GM21515 (cell line): ENCODE measurements around the gene ZNF43.
"Not testable (repeated sequence)": the region's sequence is repeated elsewhere in the genome, so short reads cannot be mapped to it uniquely, and the experiment has no call there.

ENCODE experiments used
- ATAC-seq: cut with Tn5 transposase; IDR thresholded peaks from one replicate; pipeline ENCODE4 v1.9.1; 2021; ENCODE audit not compliant: unreplicated experiment

ZNF43 gene

GRCh38 chr19:21835810-21836444, at the start of gene ZNF43:
TSS of gene ZNF43 (minus strand) at chr19:21836182. CDS start at chr19:21836038, 144 bp downstream.
- ATAC-seq, result peak; percentile 89

- not testable (repeated sequence) for ATAC-seq
Observed at GRCh38 chr19:21885516-21885915, 49.5 kb upstream of the ZNF43 start.

- ATAC-seq, result not testable (repeated sequence)
Observed at GRCh38 chr19:21884786-21885185, 48.8 kb upstream of the ZNF43 start.

- no peak for ATAC-seq
Observed at GRCh38 chr19:21883516-21883915, 47.5 kb upstream of the ZNF43 start.

- ATAC-seq, result not testable (repeated sequence)
Observed at GRCh38 chr19:21880761-21881160, 44.8 kb upstream of the ZNF43 start.

GRCh38 chr19:21878646-21879045, 42.7 kb upstream of the ZNF43 start:
- ATAC-seq, result no peak

- ATAC-seq, result no peak
Observed at GRCh38 chr19:21877976-21878375, 42.0 kb upstream of the ZNF43 start.

- ATAC-seq, result not testable (repeated sequence)
Observed at GRCh38 chr19:21876608-21877007, 40.6 kb upstream of the ZNF43 start.

- ATAC-seq, result no peak
Observed at GRCh38 chr19:21856773-21857514, 21.0 kb upstream of the ZNF43 start.

- ATAC-seq, result peak; percentile 91
Observed at GRCh38 chr19:21851596-21852345, 15.8 kb upstream of the ZNF43 start.

- no peak for ATAC-seq
Observed at GRCh38 chr19:21850656-21851255, 14.8 kb upstream of the ZNF43 start.

GRCh38 chr19:21848706-21849105, 12.7 kb upstream of the ZNF43 start:
- ATAC-seq, result no peak

- ATAC-seq, result no peak
Observed at GRCh38 chr19:21843081-21843480, 7.1 kb upstream of the ZNF43 start.

GRCh38 chr19:21841488-21842097, 5.6 kb upstream of the ZNF43 start:
- no peak for ATAC-seq

GRCh38 chr19:21841081-21841480, 5.1 kb upstream of the ZNF43 start:
- no peak for ATAC-seq

GRCh38 chr19:21839976-21840375, 4.0 kb upstream of the ZNF43 start:
- no peak for ATAC-seq

- no peak for ATAC-seq
Observed at GRCh38 chr19:21838646-21839045, 2.7 kb upstream of the ZNF43 start.

- no peak for ATAC-seq
Observed at GRCh38 chr19:21835429-21835809, 563 bp downstream of the ZNF43 start.

GRCh38 chr19:21833733-21834132, 2.2 kb downstream of the ZNF43 start:
- ATAC-seq, result no peak

- no peak for ATAC-seq
Observed at GRCh38 chr19:21824679-21825078, 11.3 kb downstream of the ZNF43 start.

- no peak for ATAC-seq
Observed at GRCh38 chr19:21823224-21823623, 12.8 kb downstream of the ZNF43 start.
